ENCODE results near the gene OGT.
"Not testable (repeated sequence)": the region's sequence is repeated elsewhere in the genome, so short reads cannot be mapped to it uniquely, and the experiment has no call there.

OGT gene

DNA sequence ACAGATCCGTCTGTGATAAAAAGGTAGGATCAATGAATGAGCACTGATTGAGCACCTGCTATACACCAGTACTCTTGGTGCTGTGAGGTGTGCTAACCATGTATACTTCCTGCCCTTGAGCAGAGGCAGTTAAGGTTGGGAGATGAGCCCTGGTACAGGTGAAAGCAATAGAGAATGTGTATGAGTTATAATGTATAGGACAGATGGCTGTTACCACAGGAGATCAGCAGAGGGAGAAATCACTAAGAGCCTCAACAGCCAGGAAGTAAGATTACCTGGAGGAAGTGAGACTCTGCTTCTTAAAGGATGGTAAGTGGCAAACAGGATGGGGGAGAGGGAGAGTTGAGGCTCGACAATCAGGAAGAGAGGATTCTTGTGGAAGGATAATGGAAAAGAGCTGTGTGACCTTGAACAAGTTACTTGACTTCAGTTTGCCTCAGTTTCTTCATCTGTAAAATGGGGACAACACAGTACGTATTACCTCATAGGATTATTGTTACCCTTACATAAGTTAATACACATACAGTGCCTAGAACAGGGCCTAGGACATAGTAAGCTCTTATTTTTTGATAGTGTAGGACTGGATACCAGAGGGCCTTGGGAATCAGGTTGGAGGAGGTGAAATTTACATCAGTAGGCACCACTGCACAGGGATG is 76.3 kb downstream of the OGT start:
- TF ChIP-seq CTCF (IDR thresholded peaks at IDR 0.05), result no peak
- Histone ChIP-seq H3K4me3 (ENCODE audit: low read depth in 1 of 2, low read length in 1 of 2) (no peak overlapping the region), H3K4me1 (ENCODE audit: control insufficient read depth in 1 of 2, insufficient read depth in 1 of 2, low read depth in 1 of 2, low read length in 1 of 2) (no peaks in the 10 kb centered on the region), H3K9me3 (no peaks in the 10 kb centered on the region), H3K27ac (no peak overlapping the region), H3K36me3 (peaks cover 60% of the 10 kb centered on the region), H3K27me3 (no peaks in the 10 kb centered on the region)

GRCh38 chrX:71611736-71612135 is 78.8 kb downstream of the OGT start:
- H3K27ac ChIP-seq; H3K4me1 ChIP-seq (ENCODE audit: control insufficient read depth in 1 of 2, insufficient read depth in 1 of 2, low read depth in 1 of 2, low read length in 1 of 2); H3K27me3 ChIP-seq; H3K9me3 ChIP-seq; H3K4me3 ChIP-seq (ENCODE audit: low read depth in 1 of 2, low read length in 1 of 2): not testable (repeated sequence)
- H3K36me3 ChIP-seq, result peaks cover 43% of the 10 kb centered on the region

GRCh38 chrX:71612256-71612655 is 79.4 kb downstream of the OGT start:
- no peak overlapping the region for H3K27ac ChIP-seq
- peaks cover 43% of the 10 kb centered on the region for H3K36me3 ChIP-seq
- H3K27me3 ChIP-seq, result no peaks in the 10 kb centered on the region
- H3K9me3 ChIP-seq, result no peaks in the 10 kb centered on the region
- TF ChIP-seq CTCF (IDR thresholded peaks at IDR 0.05), result no peak
- no peak overlapping the region for H3K4me3 ChIP-seq (ENCODE audit: low read depth in 1 of 2, low read length in 1 of 2)
- H3K4me1 ChIP-seq (ENCODE audit: control insufficient read depth in 1 of 2, insufficient read depth in 1 of 2, low read depth in 1 of 2, low read length in 1 of 2), result no peaks in the 10 kb centered on the region

GRCh38 chrX:71615056-71615455 is 82.2 kb downstream of the OGT start:
- Histone ChIP-seq H3K4me1 (ENCODE audit: control insufficient read depth in 1 of 2, insufficient read depth in 1 of 2, low read depth in 1 of 2, low read length in 1 of 2) (no peaks in the 10 kb centered on the region), H3K4me3 (ENCODE audit: low read depth in 1 of 2, low read length in 1 of 2) (no peak overlapping the region), H3K9me3 (no peaks in the 10 kb centered on the region), H3K27ac (no peak overlapping the region), H3K36me3 (peaks cover 32% of the 10 kb centered on the region), H3K27me3 (no peaks in the 10 kb centered on the region)
- no peak for TF ChIP-seq CTCF (IDR thresholded peaks at IDR 0.05)

DNA sequence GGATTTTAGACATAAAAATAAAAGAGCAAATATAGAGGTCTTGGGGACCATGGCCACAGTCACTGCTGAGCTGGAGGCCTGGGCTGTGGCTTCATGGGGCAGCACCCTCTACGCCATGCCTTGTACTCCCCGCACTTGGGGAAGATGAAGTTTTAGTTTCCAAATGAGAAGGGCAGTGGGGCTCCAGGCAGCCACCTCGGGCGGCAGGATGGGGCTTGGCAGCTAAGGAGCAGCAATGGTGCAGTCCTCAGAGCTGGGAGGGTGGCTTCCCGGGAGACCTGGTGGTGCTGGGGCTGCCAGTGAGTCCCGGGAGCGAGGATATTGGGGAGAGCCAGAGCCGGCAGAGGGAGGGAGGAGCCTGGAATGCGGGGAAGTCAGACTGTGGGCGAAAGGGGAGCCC is 83.0 kb downstream of the OGT start:
- H3K27me3 ChIP-seq, result no peaks in the 10 kb centered on the region
- TF ChIP-seq CTCF (IDR thresholded peaks at IDR 0.05), result no peak
- no peak overlapping the region for H3K27ac ChIP-seq
- peaks cover 27% of the 10 kb centered on the region for H3K36me3 ChIP-seq
- no peaks in the 10 kb centered on the region for H3K9me3 ChIP-seq
- no peaks in the 10 kb centered on the region for H3K4me1 ChIP-seq (ENCODE audit: control insufficient read depth in 1 of 2, insufficient read depth in 1 of 2, low read depth in 1 of 2, low read length in 1 of 2)
- no peak overlapping the region for H3K4me3 ChIP-seq (ENCODE audit: low read depth in 1 of 2, low read length in 1 of 2)

DNA sequence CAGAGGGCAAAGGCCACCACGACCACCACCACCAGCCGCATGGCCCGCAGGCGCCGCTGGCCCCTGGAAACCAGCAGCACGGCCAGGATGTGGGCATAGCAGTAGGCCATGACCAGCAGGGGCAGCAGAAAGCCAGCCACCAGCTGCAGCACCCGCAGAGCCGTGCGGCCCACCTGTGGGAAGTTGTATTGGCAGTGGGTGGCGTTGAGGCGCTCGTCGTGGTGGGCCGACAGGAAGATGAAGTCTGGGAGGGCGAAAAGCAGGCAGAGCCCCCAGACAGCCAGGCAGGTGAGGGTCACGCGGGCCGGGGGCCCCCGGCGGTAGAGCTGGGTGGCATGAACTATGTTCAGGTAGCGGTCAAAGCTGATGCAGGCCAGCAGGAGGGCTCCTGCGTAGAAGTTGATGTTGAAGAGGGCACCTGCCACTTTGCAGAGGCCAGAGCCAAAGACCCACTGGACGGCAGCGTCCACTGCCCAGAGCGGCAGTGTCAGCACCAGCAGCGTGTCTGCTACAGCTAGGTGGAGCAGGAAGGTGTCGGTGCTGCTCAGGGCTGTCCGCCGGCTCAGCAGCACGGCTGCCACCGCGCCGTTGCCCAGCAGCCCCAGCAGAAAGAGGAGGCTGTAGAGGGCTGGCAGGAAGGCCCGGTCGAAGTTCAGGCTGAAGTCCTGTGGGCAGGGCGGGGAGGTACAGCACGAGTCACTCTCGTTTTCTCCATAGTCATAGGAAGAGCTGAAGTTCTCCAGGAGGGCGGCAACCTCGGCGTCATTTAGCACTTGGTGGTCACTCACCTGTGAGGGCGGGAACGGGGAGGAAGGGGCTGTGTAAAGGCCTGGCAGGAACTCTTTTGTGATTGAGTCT is 84.0 kb downstream of the OGT start:
- H3K4me3 ChIP-seq (ENCODE audit: low read depth in 1 of 2, low read length in 1 of 2), result no peak overlapping the region
- no peaks in the 10 kb centered on the region for H3K4me1 ChIP-seq (ENCODE audit: control insufficient read depth in 1 of 2, insufficient read depth in 1 of 2, low read depth in 1 of 2, low read length in 1 of 2)
- no peaks in the 10 kb centered on the region for H3K9me3 ChIP-seq
- peaks cover 19% of the 10 kb centered on the region for H3K36me3 ChIP-seq
- H3K27ac ChIP-seq, result no peak overlapping the region
- no peaks in the 10 kb centered on the region for H3K27me3 ChIP-seq
- no peak for TF ChIP-seq CTCF (IDR thresholded peaks at IDR 0.05)

All from neutrophil (primary cell).